Measurements from ENCODE around the gene JAML. TPM values are rescaled to one million over a fixed set of nuclear protein-coding genes. Genes with fewer than 3 reads are reported as not detected.

Gene JAML
- total and polyA plus RNA-seq, 2 of the 8 experiments (the other 6 are each of a cell fraction or from before 2014, with no cell fraction given), result 0.12 to 0.58 TPM

DNA sequence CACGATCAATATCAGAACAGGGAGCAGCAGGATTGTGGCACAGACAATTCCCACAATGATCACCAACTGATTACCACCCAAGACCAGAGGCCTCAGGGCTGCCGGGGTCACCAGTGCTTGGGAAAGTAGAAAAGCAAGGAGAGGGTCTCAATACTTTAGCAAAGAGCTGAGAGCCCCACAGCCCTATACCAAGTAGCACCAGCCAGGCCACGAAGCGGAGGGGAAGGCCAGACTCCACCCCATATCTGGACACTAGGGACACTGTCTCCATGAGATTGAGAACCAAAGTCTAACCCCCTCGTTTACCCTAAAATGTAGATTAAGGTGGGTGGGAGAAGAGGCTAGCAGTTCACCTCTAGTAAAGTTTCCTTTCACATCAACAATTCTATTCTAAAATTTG is 24.3 kb downstream of the JAML start:
- CTCF ChIA-PET (ENCODE audit: partially characterized antibody), result interaction anchor here (3.3 kb wide), 1 partner anchor 10 kb away, joined by 38 read pairs; no protein-coding TSS in a partner anchor
- no peaks in the 10 kb centered on the region for H3K79me1 ChIP-seq (ENCODE audit: low read depth, low read length)
- no peak for DNase-seq (ENCODE audit: low read depth in 1 of 2, low spot score in 2 of 2)

More for the DNA sequence above, 24.3 kb downstream of the JAML start:
- Histone ChIP-seq H2BK5ac (ENCODE audit: low read depth, low read length) (no peak overlapping the region), H2BK15ac (ENCODE audit: low read length) (no peak overlapping the region), H3K18ac (ENCODE audit: extremely low read depth, low read length) (no peak overlapping the region), H3K4ac (replicated peaks; ENCODE audit: insufficient read length, low read depth, low read length) (no peak overlapping the region), H3K14ac (ENCODE audit: insufficient read length) (no peak overlapping the region), H2BK20ac (ENCODE audit: low read length) (no peak overlapping the region), H3K36me3 (ENCODE audit: control insufficient read depth in 2 of 4, insufficient read depth in 4 of 4, low read length in 3 of 4) (no peaks in the 10 kb centered on the region), H3K4me1 (replicated peaks in 1 of 4; ENCODE audit: control insufficient read depth in 3 of 4, insufficient read depth in 4 of 4, low read length in 3 of 4) (peaks cover 0 to 4% (median 2%) of the 10 kb centered on the region in 4 experiments; a peak in 4 of 7 replicates), H3K27me3 (replicated peaks in 1 of 4; ENCODE audit: control insufficient read depth in 3 of 4, extremely low read depth in 1 of 4, insufficient read depth in 3 of 4, low read length in 3 of 4) (peaks cover 0 to 1% (median 0%) of the 10 kb centered on the region in 4 experiments; a peak in 1 of 7 replicates), H3K79me2 (ENCODE audit: control insufficient read depth in 1 of 2, insufficient read depth in 2 of 2, low read length in 2 of 2) (no peaks in the 10 kb centered on the region), H3K4me2 (ENCODE audit: insufficient read depth in 1 of 2, low read depth in 2 of 2, low read length in 2 of 2) (no peak overlapping the region), H3K56ac (replicated peaks; ENCODE audit: insufficient read length, low read depth, low read length) (no peak overlapping the region), H3K27ac (ENCODE audit: low read depth, low read length) (no peak overlapping the region), H4K5ac (ENCODE audit: insufficient read length, low read depth, low read length) (no peak overlapping the region), H2BK12ac (ENCODE audit: low read depth, low read length) (no peak overlapping the region), H2BK120ac (replicated peaks; ENCODE audit: low read depth, low read length) (no peak overlapping the region), H3K9ac (replicated peaks in 1 of 4; ENCODE audit: extremely low read depth in 1 of 4, low read depth in 3 of 4, low read length in 3 of 4) (no peak overlapping the region), H3K4me3 (ENCODE audit: extremely low read depth in 1 of 4, insufficient read depth in 2 of 4, low read depth in 3 of 4, low read length in 4 of 4) (no peak overlapping the region), H3K23ac (ENCODE audit: insufficient read length) (no peak overlapping the region), H4K20me1 (replicated peaks in 1 of 2; ENCODE audit: control insufficient read depth in 1 of 2, insufficient read depth in 2 of 2, low read length in 2 of 2) (no peaks in the 10 kb centered on the region), H4K8ac (ENCODE audit: extremely low read depth, insufficient read depth, low read length) (no peak overlapping the region), H2AFZ (ENCODE audit: low read length) (no peak overlapping the region), H4K91ac (replicated peaks; ENCODE audit: insufficient read length, low read length) (no peak overlapping the region), H2AK5ac (ENCODE audit: low read depth, low read length) (no peak overlapping the region), H3K23me2 (ENCODE audit: low read depth, low read length) (no peaks in the 10 kb centered on the region; the same call in 1 of the 2 replicates), H3K9me3 (ENCODE audit: insufficient read depth in 2 of 2, low read depth in 1 of 2, low read length in 1 of 2) (no peaks in the 10 kb centered on the region)
- TF ChIP-seq RNF2 (IDR thresholded peaks at IDR 0.05; ENCODE audit: borderline replicate concordance, low read depth, low read length, missing control alignments, poor library complexity, severe bottlenecking) (no peak), EZH2 (IDR thresholded peaks at IDR 0.05; ENCODE audit: low read depth, low read length, severe bottlenecking) (no peak), BCL11A (IDR thresholded peaks at IDR 0.05; ENCODE audit: low read depth in 2 of 2, low read length in 2 of 2) (no peak), BACH1 (IDR thresholded peaks at IDR 0.05; ENCODE audit: low read length) (no peak), CHD1 (IDR thresholded peaks at IDR 0.05; ENCODE audit: low read depth, low read length) (no peak), SIRT6 (IDR thresholded peaks at IDR 0.05; ENCODE audit: low read length) (no peak), NANOG (IDR thresholded peaks at IDR 0.05; ENCODE audit: insufficient read depth, low read depth, low read length, poor library complexity, severe bottlenecking) (no peak), PHF8 (conservative IDR thresholded peaks at IDR 0.05; ENCODE audit: low read depth, low read length) (no peak), CTBP2 (IDR thresholded peaks at IDR 0.05; ENCODE audit: borderline replicate concordance, insufficient read depth, insufficient read length, low read length) (no peak), YY1 (IDR thresholded peaks at IDR 0.05; ENCODE audit: low read depth, low read length) (no peak)
- TF ChIP-seq, protein P1, sequence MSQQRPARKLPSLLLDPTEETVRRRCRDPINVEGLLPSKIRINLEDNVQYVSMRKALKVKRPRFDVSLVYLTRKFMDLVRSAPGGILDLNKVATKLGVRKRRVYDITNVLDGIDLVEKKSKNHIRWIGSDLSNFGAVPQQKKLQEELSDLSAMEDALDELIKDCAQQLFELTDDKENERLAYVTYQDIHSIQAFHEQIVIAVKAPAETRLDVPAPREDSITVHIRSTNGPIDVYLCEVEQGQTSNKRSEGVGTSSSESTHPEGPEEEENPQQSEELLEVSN (IDR thresholded peaks at IDR 0.05), result no peak
- no peak for FAIRE-seq
- WGBS, 2 experiments (ENCODE audit: extremely low coverage in 1 of 2, insufficient coverage in 1 of 2, insufficient read length in 1 of 2, insufficient replicate concordance in 2 of 2, low coverage in 1 of 2, low lambda C conversion rate in 2 of 2, missing lambda C conversion rate in 1 of 2), result 92% methylated on average over 5 of the region's 5 CpGs; no CpG with 5 or more reads in 1 of the 2 experiments
- POLR2A ChIA-PET (ENCODE audit: partially characterized antibody), result no interaction called here

Measured in H1 (cell line).